Measurements from ENCODE around the gene APAF1.

APAF1 gene

GRCh38 chr12:98738539-98738938, 93.4 kb downstream of the APAF1 start:
- Histone ChIP-seq H3K36me3 (ENCODE audit: insufficient read depth, low read length) (no peaks in the 10 kb centered on the region; the same call in 1 of the 2 replicates), H3K9ac (ENCODE audit: low read length) (no peak overlapping the region), H3K4me1 (ENCODE audit: insufficient read depth, low read length, severe bottlenecking) (no peaks in the 10 kb centered on the region), H3K27me3 (ENCODE audit: insufficient read depth, low read length) (no peaks in the 10 kb centered on the region), H3K9me2 (ENCODE audit: low read depth, low read length) (no peaks in the 10 kb centered on the region), H2AFZ (ENCODE audit: low read length) (no peak overlapping the region), H3K27ac (ENCODE audit: low read depth, low read length, poor library complexity, severe bottlenecking) (no peak overlapping the region), H3K4me3 (ENCODE audit: low read depth, low read length, poor library complexity, severe bottlenecking) (no peak overlapping the region), H3K9me3 (ENCODE audit: low read length) (no peaks in the 10 kb centered on the region), H3K79me2 (ENCODE audit: insufficient read depth, low read length) (no peaks in the 10 kb centered on the region), H3K4me2 (ENCODE audit: low read length) (no peak overlapping the region), H4K20me1 (ENCODE audit: insufficient read depth, low read length) (no peaks in the 10 kb centered on the region), H3F3A (ENCODE audit: insufficient read depth, low read length) (no peaks in the 10 kb centered on the region)
- TF ChIP-seq EZH2 (IDR thresholded peaks at IDR 0.05; ENCODE audit: borderline replicate concordance, low read length): no peak
- TF ChIP-seq CTCF (IDR thresholded peaks at IDR 0.05; ENCODE audit: low read length): no peak

- H3F3A ChIP-seq (ENCODE audit: insufficient read depth, low read length): no peaks in the 10 kb centered on the region
Observed at GRCh38 chr12:98740751-98741150, 95.7 kb downstream of the APAF1 start.

GRCh38 chr12:98741196-98741555, 96.1 kb downstream of the APAF1 start:
- Histone ChIP-seq H3K9ac (ENCODE audit: low read length) (no peak overlapping the region), H3K4me3 (ENCODE audit: low read depth, low read length, poor library complexity, severe bottlenecking) (no peak overlapping the region), H2AFZ (ENCODE audit: low read length) (no peak overlapping the region), H3K79me2 (ENCODE audit: insufficient read depth, low read length) (no peaks in the 10 kb centered on the region), H3K27ac (ENCODE audit: low read depth, low read length, poor library complexity, severe bottlenecking) (no peak overlapping the region), H3K27me3 (ENCODE audit: insufficient read depth, low read length) (no peaks in the 10 kb centered on the region), H4K20me1 (ENCODE audit: insufficient read depth, low read length) (no peaks in the 10 kb centered on the region), H3K36me3 (ENCODE audit: insufficient read depth, low read length) (no peaks in the 10 kb centered on the region), H3K4me2 (ENCODE audit: low read length) (no peak overlapping the region), H3K4me1 (ENCODE audit: insufficient read depth, low read length, severe bottlenecking) (no peaks in the 10 kb centered on the region), H3F3A (ENCODE audit: insufficient read depth, low read length) (no peaks in the 10 kb centered on the region), H3K9me2 (ENCODE audit: low read depth, low read length) (no peaks in the 10 kb centered on the region), H3K9me3 (ENCODE audit: low read length) (no peaks in the 10 kb centered on the region)
- TF ChIP-seq EZH2 (IDR thresholded peaks at IDR 0.05; ENCODE audit: borderline replicate concordance, low read length) (no peak), CTCF (IDR thresholded peaks at IDR 0.05; ENCODE audit: low read length) (no peak)

More at GRCh38 chr12:98740751-98741150, 95.7 kb downstream of the APAF1 start:
- Histone ChIP-seq H3K4me3 (ENCODE audit: low read depth, low read length, poor library complexity, severe bottlenecking) (no peak overlapping the region), H3K27ac (ENCODE audit: low read depth, low read length, poor library complexity, severe bottlenecking) (no peak overlapping the region), H3K9me2 (ENCODE audit: low read depth, low read length) (no peaks in the 10 kb centered on the region), H3K79me2 (ENCODE audit: insufficient read depth, low read length) (no peaks in the 10 kb centered on the region), H3K27me3 (ENCODE audit: insufficient read depth, low read length) (no peaks in the 10 kb centered on the region), H3K9me3 (ENCODE audit: low read length) (no peaks in the 10 kb centered on the region), H3K4me2 (ENCODE audit: low read length) (no peak overlapping the region), H3K36me3 (ENCODE audit: insufficient read depth, low read length) (no peaks in the 10 kb centered on the region), H3K4me1 (ENCODE audit: insufficient read depth, low read length, severe bottlenecking) (no peaks in the 10 kb centered on the region), H4K20me1 (ENCODE audit: insufficient read depth, low read length) (no peaks in the 10 kb centered on the region), H2AFZ (ENCODE audit: low read length) (no peak overlapping the region), H3K9ac (ENCODE audit: low read length) (no peak overlapping the region)
- TF ChIP-seq EZH2 (IDR thresholded peaks at IDR 0.05; ENCODE audit: borderline replicate concordance, low read length) (no peak), CTCF (IDR thresholded peaks at IDR 0.05; ENCODE audit: low read length) (no peak)
